Spleen (tissue), 11 donors: ENCODE measurements around the gene WWTR1. TPM values are rescaled to one million over a fixed set of nuclear protein-coding genes. Genes with fewer than 3 reads are reported as not detected.
A peak's percentile ranks its signal among the peaks of the same experiment; 100 is the strongest.

ENCODE experiments used
- DNase-seq: peaks from one replicate; pipeline ENCODE4 v3.0.0-alpha.2; 2020
- H3K27ac ChIP-seq, 8 donors: fragments of 200-600 bp; sonication (generic) in 7 of 8; 1 replicate in 4 of 8; 2 replicates in 4 of 8; pipeline versions ENCODE4 v1.5.0 to v1.8.0; 2016 to 2021; ENCODE audit warnings: inconsistent platforms in 4 of 8, mild to moderate bottlenecking in 4 of 8, moderate library complexity in 1 of 8
- H3K27me3 ChIP-seq, 7 donors: fragments of 200-600 bp; sonication (generic) in 6 of 7; replicated peaks in 1 of 7; 1 replicate in 4 of 7; 2 replicates in 3 of 7; pipeline versions ENCODE4 v1.5.0 to v1.8.0; 2016 to 2021; ENCODE audit warnings: inconsistent platforms in 3 of 7, mild to moderate bottlenecking in 1 of 7
- H3K36me3 ChIP-seq, 6 donors: fragments of 200-600 bp; sonication (generic) in 5 of 6; 1 replicate in 4 of 6; 2 replicates in 2 of 6; pipeline versions ENCODE4 v1.5.0 to v1.8.0; 2016 to 2021; ENCODE audit warnings: inconsistent platforms in 2 of 6
- H3K4me1 ChIP-seq, 6 donors: fragments of 200-600 bp; sonication (generic) in 5 of 6; 1 replicate in 3 of 6; 2 replicates in 3 of 6; pipeline versions ENCODE4 v1.5.0 to v1.8.0; 2016 to 2021; ENCODE audit warnings: inconsistent platforms in 3 of 6
- H3K4me3 ChIP-seq, 8 donors: fragments of 200-600 bp; sonication (generic) in 7 of 8; 1 replicate in 4 of 8; 2 replicates in 4 of 8; pipeline versions ENCODE4 v1.5.0 to v1.8.0; 2016 to 2021; ENCODE audit warnings: inconsistent platforms in 4 of 8, mild to moderate bottlenecking in 4 of 8, moderate library complexity in 2 of 8
- H3K9me3 ChIP-seq, 8 donors: fragments of 200-600 bp; sonication (generic) in 7 of 8; 1 replicate in 4 of 8; 2 replicates in 4 of 8; pipeline versions ENCODE4 v1.5.0 to v1.8.0; 2016 to 2021; ENCODE audit warnings: inconsistent platforms in 4 of 8
- CTCF ChIP-seq, 11 experiments: fragments of 200-600 bp in 7 of 11; fragments of 450-650 bp in 4 of 11; sonication (generic) in 4 of 11; IDR thresholded peaks in 8 of 11; conservative IDR thresholded peaks in 3 of 11; 1 replicate in 7 of 11; 2 replicates in 4 of 11; pipeline versions ENCODE4 v1.4.0 to v1.8.0; 2016 to 2021; ENCODE audit warnings: antibody characterized with exemption in 11 of 11, inconsistent platforms in 4 of 11, mild to moderate bottlenecking in 1 of 11
- POLR2A ChIP-seq, 3 donors: fragments of 450-650 bp; IDR thresholded peaks; one replicate each; pipeline ENCODE4 v1.5.1; 2017; ENCODE audit warnings: antibody characterized with exemption in 3 of 3, mild to moderate bottlenecking in 1 of 3
- POLR2AphosphoS5 ChIP-seq, 3 donors: sonication (generic); formaldehyde crosslinking; IDR thresholded peaks; one replicate each; pipeline ENCODE4 v1.5.1; 2017; ENCODE audit warnings: antibody characterized with exemption in 3 of 3
- WGBS, 5 donors: extraction: QIAGEN DNeasy Blood & Tissue Kit in 3 of 5; methylation state at CpG; one replicate each; pipeline versions ENCODE4 v1.1.5 to v1.1.7; 2013 to 2018; 5-methylcytosine and 5-hydroxymethylcytosine counted together
- intact Hi-C: fragments of 100-400 bp; cut with DNase I; formaldehyde crosslinking; loops from one replicate; pipeline ENCODE4 v1.15.0; 2023; ENCODE audit warnings: low total_unique reads
- polyA plus RNA-seq, 3 donors: library from polyadenylated mRNA; stranded (reverse); fragments of 200-250 nt; gene quantifications; one replicate each; pipeline ENCODE4 v1.2.1, GENCODE V29; 2013
- total RNA-seq, 7 donors: library from RNA; depleted of rRNA in 3 of 7; stranded (reverse); fragments of >200 nt in 3 of 7; fragmentation: NEBNext Ultra II Directional in 4 of 7; extraction: Animal tissue kit (Norgen Biotek cat#: 25700) in 4 of 7; gene quantifications; one replicate each; pipeline versions ENCODE4 v1.1.0 to v1.2.1, GENCODE V29; 2016 to 2021
- donor health status: healthy with polysubstance abuse.
- donor health status: DM: no; HTN: no; CAD: no; lungs with moderate emphysema.
- donor health status: DM: no; HTN: no; CAD: no.
- donor health status: Bipolar disorder and iron deficiency.
- donor health status: healthy.
- donor health status: DM: no; HTN: no; CAD: no.
- donor health status: DM: yes; HTN: yes; CAD: no.

Gene WWTR1
- total and polyA plus RNA-seq, 10 donors, result 8.4 to 70.6 (median 57.0) TPM

- 89 to 98% (median 91%) methylated on average over 1 of the region's 1 CpG for WGBS, 5 donors
- no peaks in the 10 kb centered on the region for H3K9me3 ChIP-seq
- TF ChIP-seq POLR2A (IDR thresholded peaks at IDR 0.05) (no peak), CTCF (IDR thresholded peaks at IDR 0.05 in 8 of 11, conservative IDR thresholded peaks at IDR 0.05 in 3 of 11) (no peak), POLR2AphosphoS5 (IDR thresholded peaks at IDR 0.05) (no peak)
Measured at GRCh38 chr3:149559525-149559924, 98.3 kb downstream of the WWTR1 start.

GRCh38 chr3:149555927-149556326 lies 101.9 kb downstream of the WWTR1 start:
- WGBS, 5 donors, result 53 to 86% (median 80%) methylated on average over 2 of the region's 2 CpGs
- intact Hi-C loops, result no loop called here
- H3K27ac ChIP-seq, result peak overlapping the region in 1 of 8 donors; percentile 58

More at GRCh38 chr3:149559525-149559924, 98.3 kb downstream of the WWTR1 start:
- Histone ChIP-seq H3K4me3 (no peak overlapping the region), H3K4me1 (peaks cover 0 to 5% (median 4%) of the 10 kb centered on the region in 6 donors), H3K36me3 (no peaks in the 10 kb centered on the region), H3K27ac (no peak overlapping the region), H3K27me3 (no peaks in the 10 kb centered on the region)
- intact Hi-C loops, result no loop called here
- DNase-seq, result no peak

GRCh38 chr3:149554826-149555225 lies 103.0 kb downstream of the WWTR1 start:
- H3K36me3 ChIP-seq, result no peaks in the 10 kb centered on the region
- WGBS, 5 donors, result 58 to 69% (median 62%) methylated on average over 4 of the region's 4 CpGs
- TF ChIP-seq POLR2AphosphoS5 (IDR thresholded peaks at IDR 0.05) (no peak), POLR2A (IDR thresholded peaks at IDR 0.05) (no peak), CTCF (IDR thresholded peaks at IDR 0.05 in 8 of 11, conservative IDR thresholded peaks at IDR 0.05 in 3 of 11) (no peak)
- intact Hi-C loops, result no loop called here
- H3K27me3 ChIP-seq, result no peaks in the 10 kb centered on the region
- DNase-seq, result no peak
- peak overlapping the region in 6 of 8 donors; percentile 21 to 72 (median 46) for H3K27ac ChIP-seq
- no peaks in the 10 kb centered on the region for H3K9me3 ChIP-seq
- peaks cover 5 to 17% (median 10%) of the 10 kb centered on the region in 6 donors for H3K4me1 ChIP-seq
- no peak overlapping the region for H3K4me3 ChIP-seq

More at GRCh38 chr3:149555927-149556326, 101.9 kb downstream of the WWTR1 start:
- H3K4me3 ChIP-seq, result no peak overlapping the region
- H3K36me3 ChIP-seq, result no peaks in the 10 kb centered on the region
- peaks cover 5 to 17% (median 10%) of the 10 kb centered on the region in 6 donors for H3K4me1 ChIP-seq
- no peak for DNase-seq
- no peaks in the 10 kb centered on the region for H3K9me3 ChIP-seq
- TF ChIP-seq POLR2A (IDR thresholded peaks at IDR 0.05) (no peak), CTCF (IDR thresholded peaks at IDR 0.05 in 8 of 11, conservative IDR thresholded peaks at IDR 0.05 in 3 of 11) (no peak), POLR2AphosphoS5 (IDR thresholded peaks at IDR 0.05) (no peak)
- H3K27me3 ChIP-seq, result no peaks in the 10 kb centered on the region

- DNase-seq, result no peak
- H3K27ac ChIP-seq, result peak overlapping the region in 7 of 8 donors; percentile 18 to 72 (median 43)
Measured at GRCh38 chr3:149553781-149554451, 103.9 kb downstream of the WWTR1 start.

More at GRCh38 chr3:149553781-149554451, 103.9 kb downstream of the WWTR1 start:
- TF ChIP-seq POLR2A (IDR thresholded peaks at IDR 0.05) (no peak), POLR2AphosphoS5 (IDR thresholded peaks at IDR 0.05) (no peak), CTCF (IDR thresholded peaks at IDR 0.05 in 8 of 11, conservative IDR thresholded peaks at IDR 0.05 in 3 of 11) (no peak)
- 64 to 75% (median 71%) methylated on average over 13 of the region's 13 CpGs for WGBS, 5 donors
- no peaks in the 10 kb centered on the region for H3K27me3 ChIP-seq
- no peaks in the 10 kb centered on the region for H3K36me3 ChIP-seq
- intact Hi-C loops, result no loop called here
- peaks cover 5 to 17% (median 10%) of the 10 kb centered on the region in 6 donors for H3K4me1 ChIP-seq
- H3K9me3 ChIP-seq, result no peaks in the 10 kb centered on the region
- no peak overlapping the region for H3K4me3 ChIP-seq
